B cell (primary cell): ENCODE results near the gene ITPKB. TPM values are rescaled to one million over a fixed set of nuclear protein-coding genes. Genes with fewer than 3 reads are reported as not detected.

Experiments used
- ATAC-seq: fragments of 200-7000 bp; cut with Tn5 transposase; one replicate; pipeline ENCODE4 v1.10.0; 2021; ENCODE audit warnings: low read depth, mild to moderate bottlenecking, moderate number of reproducible peaks, moderate library complexity
- CTCF ChIA-PET: fragments of 350-600 bp; sonication (Branson Sonifier 250); formaldehyde crosslinking; loops from one replicate; lab custom pipeline; 2021; ENCODE audit warnings: antibody characterized with exemption, inconsistent platforms; lab: Charles Lee
- POLR2A ChIA-PET: fragments of 350-600 bp; sonication (Branson Sonifier 250); formaldehyde crosslinking; loops from one replicate; lab custom pipeline; 2021; ENCODE audit warnings: antibody characterized with exemption; lab: Charles Lee
- DNase-seq: peaks from one replicate; pipeline ENCODE4 v3.0.0; 2013
- H2AFZ ChIP-seq: 2 replicates; pipeline ENCODE4 v1.6.1; 2012; ENCODE audit warnings: mild to moderate bottlenecking, low read depth, low read length; ENCODE audit not compliant: insufficient read depth, poor library complexity, severe bottlenecking
- H3K27ac ChIP-seq, 2 donors: 1 replicate in 1 of 2; 2 replicates in 1 of 2; pipeline ENCODE4 v1.5.1; 2012 to 2013; ENCODE audit warnings: low read length in 2 of 2, mild to moderate bottlenecking in 2 of 2, moderate library complexity in 1 of 2
- H3K27me3 ChIP-seq, 4 experiments: fragments of 200-600 bp in 1 of 4; sonication (generic) in 1 of 4; replicated peaks in 1 of 4; 1 replicate in 2 of 4; 2 replicates in 2 of 4; pipeline versions ENCODE4 v1.6.1 to v1.7.0; 2013 to 2016; ENCODE audit warnings: low read length in 3 of 4, mild to moderate bottlenecking in 2 of 4, mixed read lengths in 1 of 4, moderate library complexity in 1 of 4; ENCODE audit not compliant: insufficient read depth in 4 of 4, control insufficient read depth in 3 of 4; ENCODE audit errors: control extremely low read depth in 1 of 4
- H3K36me3 ChIP-seq, 2 experiments: replicated peaks in 1 of 2; 1 replicate in 1 of 2; 2 replicates in 1 of 2; pipeline versions ENCODE4 v1.6.1 to v1.7.1; 2013; ENCODE audit warnings: low read length in 1 of 2; ENCODE audit not compliant: insufficient read depth in 2 of 2, control insufficient read depth in 1 of 2; ENCODE audit errors: control extremely low read depth in 1 of 2, extremely low read depth in 1 of 2
- H3K4me1 ChIP-seq, 2 donors: fragments of 200-600 bp in 1 of 2; sonication (generic) in 1 of 2; 1 replicate in 1 of 2; 2 replicates in 1 of 2; pipeline versions ENCODE4 v1.5.1 to v1.6.1; 2013 to 2017; ENCODE audit warnings: low read length in 2 of 2; ENCODE audit not compliant: control insufficient read depth in 2 of 2, insufficient read depth in 2 of 2
- H3K4me2 ChIP-seq: replicated peaks from 2 replicates; pipeline ENCODE3; 2012; ENCODE audit warnings: mild to moderate bottlenecking, low read depth, low read length; ENCODE audit not compliant: poor library complexity, severe bottlenecking
- H3K4me3 ChIP-seq, 5 experiments: fragments of 200-600 bp in 1 of 5; sonication (generic) in 1 of 5; 1 replicate in 3 of 5; 2 replicates in 2 of 5; pipeline versions ENCODE4 v1.5.1 to v1.7.0; 2011 to 2016; ENCODE audit warnings: low read length in 4 of 5, mild to moderate bottlenecking in 4 of 5, low read depth in 2 of 5, control low read depth in 1 of 5, moderate library complexity in 1 of 5; ENCODE audit not compliant: insufficient read depth in 1 of 5; ENCODE audit errors: control extremely low read depth in 1 of 5, extremely low read depth in 1 of 5
- H3K79me2 ChIP-seq: fragments of 200-600 bp; sonication (generic); one replicate; pipeline ENCODE4 v1.6.0; 2016; ENCODE audit warnings: low read length; ENCODE audit not compliant: control insufficient read depth, insufficient read depth
- H3K9ac ChIP-seq: fragments of 200-600 bp; sonication (generic); 2 replicates; pipeline ENCODE4 v1.6.1; 2017; ENCODE audit warnings: mild to moderate bottlenecking, low read length, moderate library complexity
- H3K9me3 ChIP-seq, 3 donors: one replicate each; pipeline versions ENCODE4 v1.6.1 to v1.7.1; 2013; ENCODE audit warnings: low read length in 2 of 3; ENCODE audit not compliant: control insufficient read depth in 2 of 3, insufficient read depth in 1 of 3; ENCODE audit errors: control extremely low read depth in 1 of 3
- H4K20me1 ChIP-seq: 2 replicates; pipeline ENCODE4 v1.6.0; 2012; ENCODE audit warnings: mild to moderate bottlenecking, low read length; ENCODE audit not compliant: insufficient read depth, control insufficient read depth, poor library complexity, severe bottlenecking
- H3K27ac Mint-ChIP-seq: one replicate; pipeline ENCODE4 v1.8.0; 2021; ENCODE audit warnings: mixed read lengths
- H3K27me3 Mint-ChIP-seq: one replicate; pipeline ENCODE4 v1.8.0; 2021; ENCODE audit warnings: mixed read lengths
- H3K4me1 Mint-ChIP-seq: one replicate; pipeline ENCODE4 v1.8.0; 2021; ENCODE audit warnings: mixed read lengths
- H3K4me3 Mint-ChIP-seq: one replicate; pipeline ENCODE4 v1.8.0; 2021; ENCODE audit warnings: mixed read lengths
- H3K9me3 Mint-ChIP-seq: one replicate; pipeline ENCODE4 v1.8.0; 2022; ENCODE audit warnings: mixed read lengths; ENCODE audit not compliant: insufficient read depth
- EZH2 ChIP-seq: IDR thresholded peaks from 2 replicates; pipeline ENCODE4 v1.6.1; 2012; ENCODE audit warnings: borderline replicate concordance, low read depth, mild to moderate bottlenecking, moderate library complexity, low read length; ENCODE audit not compliant: insufficient read depth, poor library complexity, severe bottlenecking
- WGBS: methylation state at CpG from one replicate; pipeline ENCODE4 v1.1.5; 2013; ENCODE audit warnings: missing lambda C conversion rate; ENCODE audit not compliant: insufficient coverage; 5-methylcytosine and 5-hydroxymethylcytosine counted together
- intact Hi-C: fragments of 100-400 bp; cut with micrococcal nuclease; formaldehyde crosslinking; loops from one replicate; pipeline ENCODE4 v1.10.0; 2022
- polyA plus RNA-seq: library from polyadenylated mRNA; depleted of rRNA; stranded (reverse); fragments of >200 nt; gene quantifications from 2 replicates; pipeline ENCODE4 v1.2.3, GENCODE V29; 2012
- total RNA-seq, 2 donors: library from RNA; stranded (reverse); fragments of 120-200 nt in 1 of 2; gene quantifications; 1 replicate in 1 of 2; 2 replicates in 1 of 2; pipeline versions ENCODE4 v1.2.3 to v1.2.4, GENCODE V29; 2013 to 2022
- TF ChIP-seq, protein P1 (sequence below): fragments of 200-600 bp; IDR thresholded peaks from one replicate; pipeline ENCODE4 v1.8.0; 2022; ENCODE audit warnings: antibody characterized with exemption, mild to moderate bottlenecking

The ITPKB gene
- total and polyA plus RNA-seq, 2 donors (not counting 1 experiment from before 2014, with no cell fraction given): 21.8 to 93.5 TPM

DNA sequence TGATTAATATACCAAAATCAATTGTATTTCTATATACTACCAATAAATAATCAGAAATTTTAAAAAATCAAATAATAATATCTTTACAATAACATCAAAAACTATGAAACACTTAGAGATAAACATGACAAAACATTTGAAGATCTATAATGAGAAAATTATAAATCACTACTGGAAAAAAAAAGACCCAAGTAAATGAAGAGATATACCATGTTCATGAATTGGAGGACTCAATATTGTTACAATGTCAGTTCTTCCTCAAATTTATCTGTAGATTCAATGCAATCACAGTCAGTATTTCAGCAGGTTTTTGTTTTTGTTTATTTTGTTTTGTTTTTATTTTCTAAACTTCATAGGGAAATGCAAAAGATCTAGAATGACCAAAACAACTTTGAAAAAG, 4.2 kb upstream of the ITPKB start:
- Histone ChIP-seq H3K4me1 (peaks cover 22 to 23% of the 10 kb centered on the region in 2 donors), H3K27ac (no peak overlapping the region), H3K4me2 (no peak overlapping the region), H3K27me3 (no peaks in the 10 kb centered on the region), H3K9me3 (no peaks in the 10 kb centered on the region), H3K9ac (no peak overlapping the region), H4K20me1 (peaks cover 4% of the 10 kb centered on the region), H3K36me3 (no peaks in the 10 kb centered on the region), H3K4me3 (no peak overlapping the region), H3K79me2 (peaks cover 7% of the 10 kb centered on the region), H2AFZ (no peak overlapping the region)
- intact Hi-C loops: loop anchor here (10.0 kb wide), 1 partner anchor 198 kb away; the partner anchor contains the start of gene STUM
- ChIA-PET POLR2A (no interaction called here), CTCF (no interaction called here)
- no peak for TF ChIP-seq EZH2
- no peaks in the 10 kb centered on the region for H3K9me3 Mint-ChIP-seq
- no peak for DNase-seq
- H3K4me3 Mint-ChIP-seq: no peak overlapping the region
- peaks cover 22% of the 10 kb centered on the region for H3K4me1 Mint-ChIP-seq
- no peak for ATAC-seq
- H3K27me3 Mint-ChIP-seq: no peaks in the 10 kb centered on the region
- no peak overlapping the region for H3K27ac Mint-ChIP-seq

DNA sequence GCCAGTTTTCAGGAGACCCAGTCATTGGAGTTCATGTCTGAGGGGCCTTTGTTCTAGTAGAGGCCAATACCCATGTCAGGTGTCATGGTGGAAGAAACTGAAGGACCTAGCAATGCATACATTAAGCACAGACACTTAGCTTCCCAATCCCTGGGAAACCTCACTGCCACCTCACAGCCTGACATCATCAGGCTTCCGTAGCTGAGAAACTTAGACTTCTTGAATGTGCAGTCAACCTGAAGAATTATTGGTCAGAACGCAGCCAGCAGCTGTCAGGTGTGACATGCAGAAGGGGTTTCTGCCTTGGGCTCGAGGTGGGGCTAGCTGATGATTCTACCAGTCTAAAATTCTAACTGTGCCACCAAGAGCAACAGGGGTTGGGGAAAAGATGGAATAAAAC, 1.9 kb upstream of the ITPKB start:
- 0% methylated on average over 1 of the region's 3 CpGs for WGBS
- DNase-seq (peak; percentile 63), ATAC-seq (no peak)
- Histone ChIP-seq H3K4me1 (peaks cover 32% of the 10 kb centered on the region in 2 donors), H3K9ac (no peak overlapping the region), H3K4me2 (peak overlapping the region; percentile 36), H4K20me1 (peaks cover 14% of the 10 kb centered on the region), H3K9me3 (peaks cover 0 to under 1% (median 0%) of the 10 kb centered on the region in 3 donors), H3K4me3 (no peak overlapping the region), H3K27ac (peak overlapping the region; percentile 1 to 29), H2AFZ (no peak overlapping the region), H3K36me3 (peaks cover 0 to 9% of the 10 kb centered on the region in 2 experiments), H3K79me2 (peaks cover 30% of the 10 kb centered on the region), H3K27me3 (no peaks in the 10 kb centered on the region)
- no peak for TF ChIP-seq EZH2
- TF ChIP-seq, protein P1, sequence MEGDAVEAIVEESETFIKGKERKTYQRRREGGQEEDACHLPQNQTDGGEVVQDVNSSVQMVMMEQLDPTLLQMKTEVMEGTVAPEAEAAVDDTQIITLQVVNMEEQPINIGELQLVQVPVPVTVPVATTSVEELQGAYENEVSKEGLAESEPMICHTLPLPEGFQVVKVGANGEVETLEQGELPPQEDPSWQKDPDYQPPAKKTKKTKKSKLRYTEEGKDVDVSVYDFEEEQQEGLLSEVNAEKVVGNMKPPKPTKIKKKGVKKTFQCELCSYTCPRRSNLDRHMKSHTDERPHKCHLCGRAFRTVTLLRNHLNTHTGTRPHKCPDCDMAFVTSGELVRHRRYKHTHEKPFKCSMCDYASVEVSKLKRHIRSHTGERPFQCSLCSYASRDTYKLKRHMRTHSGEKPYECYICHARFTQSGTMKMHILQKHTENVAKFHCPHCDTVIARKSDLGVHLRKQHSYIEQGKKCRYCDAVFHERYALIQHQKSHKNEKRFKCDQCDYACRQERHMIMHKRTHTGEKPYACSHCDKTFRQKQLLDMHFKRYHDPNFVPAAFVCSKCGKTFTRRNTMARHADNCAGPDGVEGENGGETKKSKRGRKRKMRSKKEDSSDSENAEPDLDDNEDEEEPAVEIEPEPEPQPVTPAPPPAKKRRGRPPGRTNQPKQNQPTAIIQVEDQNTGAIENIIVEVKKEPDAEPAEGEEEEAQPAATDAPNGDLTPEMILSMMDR: no peak
- intact Hi-C loops: loop anchor here (10.0 kb wide), 1 partner anchor 196 kb away; the partner anchor contains the start of gene STUM
- H3K9me3 Mint-ChIP-seq: no peaks in the 10 kb centered on the region
- H3K4me1 Mint-ChIP-seq: peaks cover 30% of the 10 kb centered on the region
- POLR2A ChIA-PET: no interaction called here
- H3K27me3 Mint-ChIP-seq: no peaks in the 10 kb centered on the region
- CTCF ChIA-PET: interaction anchor here (1.0 to 3.1 kb wide), 10 partner anchors 8 to 194 kb away, joined by 3 to 11 read pairs (median 3); no protein-coding TSS in a partner anchor
- peak overlapping the region; percentile 39 for H3K4me3 Mint-ChIP-seq
- H3K27ac Mint-ChIP-seq: peak overlapping the region; percentile 60
